HCT116 (cell line): ENCODE measurements around the gene ZNF248. TPM values are rescaled to one million over a fixed set of nuclear protein-coding genes. Genes with fewer than 3 reads are reported as not detected.

Source experiments
- ATAC-seq: fragments of 200-7000 bp; cut with Tn5 transposase; 2 replicates; pipeline ENCODE4 v1.9.1; 2020; ENCODE audit warnings: mild to moderate bottlenecking, moderate library complexity
- BruUV-seq: library from RNA; stranded (reverse); fragments of 400-500 nt; replicated peaks from 2 replicates; lab custom pipeline; 2021; lab: Mats Ljungman, UMichigan
- CTCF ChIA-PET: fragments of 300-600 bp; sonication (Branson Sonifier 250); formaldehyde crosslinking; loops from one replicate; lab custom pipeline; 2021; ENCODE audit warnings: antibody characterized with exemption; lab: Charles Lee
- POLR2A ChIA-PET: fragments of 300-600, 350-600 bp; sonication (Branson Sonifier 250); formaldehyde crosslinking; loops from one replicate; lab custom pipeline; 2021; ENCODE audit warnings: antibody characterized with exemption; lab: Charles Lee
- RAD21 ChIA-PET, 2 experiments: fragments of 300-600 bp; sonication (Branson Sonifier 250); formaldehyde crosslinking; loops; one replicate each; lab custom pipeline; 2023; ENCODE audit warnings: low total read pairs in 2 of 2; ENCODE audit not compliant: uncharacterized antibody in 2 of 2, unreplicated experiment in 2 of 2, low non-redundant PET in 1 of 2; lab: Charles Lee
- DNase-seq: peaks from one replicate; pipeline ENCODE4 v3.0.0-alpha.2; 2010; ENCODE audit warnings: low read depth, low spot score
- H2AFZ ChIP-seq: fragments of 200-600 bp; shearing (Covaris generic), sonication (generic); 2 replicates; pipeline ENCODE4 v1.6.1; 2017; ENCODE audit warnings: low read depth, mixed run types, mixed read lengths, antibody characterized with exemption, low read length; ENCODE audit not compliant: poor library complexity, severe bottlenecking
- H3K27ac ChIP-seq: 2 replicates; pipeline ENCODE4 v1.5.1; 2012; ENCODE audit warnings: low read depth, low read length
- H3K27me3 ChIP-seq: fragments of 200-600 bp; sonication (generic); 2 replicates; pipeline ENCODE4 v1.6.1; 2016; ENCODE audit warnings: mixed run types, low read length, mixed read lengths; ENCODE audit not compliant: insufficient read depth
- H3K36me3 ChIP-seq, 2 experiments: fragments of 200-500 bp in 1 of 2; fragments of 200-600 bp in 1 of 2; sonication (Bioruptor generic) in 1 of 2; sonication (generic) in 1 of 2; 2 replicates each; pipeline versions ENCODE4 v1.5.1 to v1.6.1; 2014 to 2016; ENCODE audit warnings: low read length in 2 of 2, inconsistent platforms in 1 of 2, mixed read lengths in 1 of 2, mixed run types in 1 of 2; ENCODE audit not compliant: insufficient read depth in 2 of 2, control insufficient read depth in 1 of 2
- H3K4me1 ChIP-seq, 2 experiments: fragments of 200-600 bp in 1 of 2; sonication (generic) in 1 of 2; 2 replicates each; pipeline versions ENCODE4 v1.5.1 to v1.6.1; 2012 to 2017; ENCODE audit warnings: low read length in 2 of 2, inconsistent platforms in 1 of 2, mild to moderate bottlenecking in 1 of 2, mixed read lengths in 1 of 2, mixed run types in 1 of 2, moderate library complexity in 1 of 2; ENCODE audit not compliant: insufficient read depth in 2 of 2, control insufficient read depth in 1 of 2
- H3K4me2 ChIP-seq: fragments of 200-600 bp; sonication (generic); 2 replicates; pipeline ENCODE4 v1.6.1; 2017; ENCODE audit warnings: mixed run types, low read length, mixed read lengths
- H3K4me3 ChIP-seq, 2 experiments: fragments of 200-600 bp in 1 of 2; sonication (generic) in 1 of 2; replicated peaks in 1 of 2; 2 replicates each; pipeline ENCODE4 v1.5.1; 2011 to 2016; ENCODE audit warnings: low read length in 2 of 2, control low read depth in 1 of 2, low read depth in 1 of 2, mild to moderate bottlenecking in 1 of 2, mixed read lengths in 1 of 2, mixed run types in 1 of 2
- H3K79me2 ChIP-seq: fragments of 200-600 bp; sonication (generic); 2 replicates; pipeline ENCODE4 v1.6.1; 2017; ENCODE audit warnings: mild to moderate bottlenecking, mixed run types, low read length, moderate library complexity, mixed read lengths; ENCODE audit not compliant: insufficient read depth
- H3K9ac ChIP-seq: fragments of 200-600 bp; sonication (generic); 2 replicates; pipeline ENCODE4 v1.6.1; 2016; ENCODE audit warnings: low read length, mixed read lengths
- H3K9me2 ChIP-seq: fragments of 200-600 bp; sonication (generic), shearing (Covaris generic); 2 replicates; pipeline ENCODE4 v1.6.1; 2017; ENCODE audit warnings: mixed run types, mild to moderate bottlenecking, moderate library complexity; ENCODE audit not compliant: insufficient read depth
- H3K9me3 ChIP-seq, 2 experiments: fragments of 200-500 bp in 1 of 2; fragments of 200-600 bp in 1 of 2; sonication (Bioruptor generic) in 1 of 2; sonication (generic) in 1 of 2; 2 replicates each; pipeline ENCODE4 v1.6.1; 2014 to 2017; ENCODE audit warnings: low read length in 2 of 2, mixed read lengths in 2 of 2, inconsistent platforms in 1 of 2, low read depth in 1 of 2, mild to moderate bottlenecking in 1 of 2, mixed run types in 1 of 2, moderate library complexity in 1 of 2; ENCODE audit not compliant: control insufficient read depth in 1 of 2, insufficient read depth in 1 of 2
- H4K20me1 ChIP-seq: fragments of 200-600 bp; sonication (generic), shearing (Covaris generic); 2 replicates; pipeline ENCODE4 v1.6.1; 2017; ENCODE audit warnings: mixed run types, mild to moderate bottlenecking, moderate library complexity; ENCODE audit not compliant: insufficient read depth
- CBX3 ChIP-seq: IDR thresholded peaks from 2 replicates; pipeline ENCODE4 v1.6.1; 2012; ENCODE audit warnings: low read depth
- ELF1 ChIP-seq: IDR thresholded peaks from 2 replicates; pipeline ENCODE4 v1.6.1; 2012; ENCODE audit warnings: low read depth, borderline replicate concordance
- EZH2phosphoT487 ChIP-seq: fragments of 200-600 bp; IDR thresholded peaks from 2 replicates; pipeline ENCODE4 v1.6.1; 2018; ENCODE audit warnings: antibody characterized with exemption, borderline replicate concordance
- JUND ChIP-seq: IDR thresholded peaks from 2 replicates; pipeline ENCODE4 v1.6.1; 2012
- POLR2A ChIP-seq: IDR thresholded peaks from 2 replicates; pipeline ENCODE4 v1.7.0; 2011; ENCODE audit warnings: borderline replicate concordance; ENCODE audit not compliant: insufficient read depth, insufficient read length; ENCODE audit errors: extremely low read depth
- RAD21 ChIP-seq: IDR thresholded peaks from 2 replicates; pipeline ENCODE4 v1.6.1; 2012; ENCODE audit warnings: low read depth, mild to moderate bottlenecking
- SP1 ChIP-seq: IDR thresholded peaks from 2 replicates; pipeline ENCODE4 v1.6.1; 2012; ENCODE audit warnings: low read depth
- SRF ChIP-seq: IDR thresholded peaks from 2 replicates; pipeline ENCODE4 v1.6.1; 2012; ENCODE audit warnings: low read depth
- TCF7L2 ChIP-seq: IDR thresholded peaks from 2 replicates; pipeline ENCODE4 v1.7.0; 2011; ENCODE audit warnings: borderline replicate concordance, inconsistent platforms; ENCODE audit not compliant: insufficient read depth, insufficient read length; ENCODE audit errors: extremely low read depth
- YY1 ChIP-seq: IDR thresholded peaks from 2 replicates; pipeline ENCODE4 v1.6.1; 2011; ENCODE audit warnings: low read length, low read depth, moderate library complexity, mild to moderate bottlenecking; ENCODE audit not compliant: insufficient replicate concordance; ENCODE audit errors: extremely low read depth
- ZFX ChIP-seq: fragments of 450-650 bp; IDR thresholded peaks from 2 replicates; pipeline ENCODE4 v1.6.1; 2017
- intact Hi-C: fragments of 100-400 bp; cut with micrococcal nuclease; formaldehyde crosslinking; loops from 2 replicates; pipeline ENCODE4 v1.10.0; 2022
- total RNA-seq: library from RNA; stranded (reverse); gene quantifications from one replicate; pipeline ENCODE4 v1.2.1, GENCODE V29; 2021; ENCODE audit not compliant: unreplicated experiment
- TF ChIP-seq, protein P1 (sequence below): IDR thresholded peaks from 2 replicates; pipeline ENCODE4 v1.6.1; 2011; ENCODE audit warnings: mild to moderate bottlenecking, low read length, moderate library complexity; ENCODE audit not compliant: insufficient replicate concordance; ENCODE audit errors: extremely low read depth
- TF ChIP-seq, protein P2 (sequence below): IDR thresholded peaks from 2 replicates; pipeline ENCODE4 v1.6.1; 2012
- TF ChIP-seq, protein P3 (sequence below), 3 experiments: fragments of 200-600 bp in 1 of 3; sonication (generic) in 1 of 3; IDR thresholded peaks in 2 of 3; conservative IDR thresholded peaks in 1 of 3; 2 replicates each; pipeline ENCODE4 v1.5.1; 2012 to 2017; ENCODE audit warnings: low read depth in 2 of 3, low read length in 2 of 3, antibody characterized with exemption in 1 of 3, borderline replicate concordance in 1 of 3, control low read depth in 1 of 3, mild to moderate bottlenecking in 1 of 3, mixed read lengths in 1 of 3, mixed run types in 1 of 3, moderate library complexity in 1 of 3; ENCODE audit not compliant: insufficient read depth in 1 of 3
- TF ChIP-seq, protein P4 (sequence below): IDR thresholded peaks from 2 replicates; pipeline ENCODE4 v1.6.1; 2012

Gene ZNF248
- total RNA-seq, 1 experiment from 2014 or later = 6.2 TPM

DNA sequence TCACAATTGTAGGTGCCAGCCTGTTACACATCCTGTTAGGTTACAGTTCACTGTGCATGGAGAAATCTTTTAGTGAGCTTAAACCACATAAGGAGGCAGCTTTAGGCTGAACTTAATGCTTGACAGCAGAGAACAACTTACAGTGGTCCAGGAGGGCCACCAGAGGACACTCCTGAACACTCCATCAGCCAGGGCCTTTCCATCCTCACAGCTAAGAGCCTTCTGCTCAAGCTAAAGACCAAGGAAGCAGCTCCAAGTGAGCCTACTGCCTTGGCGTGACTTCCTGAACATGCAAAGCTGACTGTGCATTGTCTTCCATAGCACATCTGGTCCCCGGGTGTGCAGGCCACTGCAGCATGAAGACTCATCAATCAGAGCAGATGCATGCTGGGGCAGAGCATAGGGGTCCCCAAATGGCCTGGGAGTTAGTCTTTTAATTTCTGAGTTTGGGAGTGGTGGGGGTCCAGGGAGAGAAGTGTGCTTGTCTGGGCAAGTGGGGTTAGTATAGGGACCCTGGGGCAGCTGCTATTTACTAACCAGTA, 105.0 kb downstream of the ZNF248 start:
- no peaks in the 10 kb centered on the region for H3K9me2 ChIP-seq
- no peaks in the 10 kb centered on the region for H3K79me2 ChIP-seq
- POLR2A ChIA-PET = no interaction called here
- H3K4me1 ChIP-seq = no peaks in the 10 kb centered on the region
- H3K4me3 ChIP-seq = no peak overlapping the region
- no peak for ATAC-seq
- no peak for DNase-seq
- no TSS peak for BruUV-seq
- no peaks in the 10 kb centered on the region for H4K20me1 ChIP-seq
- RAD21 ChIA-PET = no interaction called here
- CTCF ChIA-PET = no interaction called here
- no peak overlapping the region for H3K4me2 ChIP-seq
- H3K27me3 ChIP-seq = no peaks in the 10 kb centered on the region
- intact Hi-C loops = loop anchor here (10.0 kb wide), 1 partner anchor 868 kb away; no protein-coding TSS in a partner anchor
- H3K9me3 ChIP-seq = no peaks in the 10 kb centered on the region
- H2AFZ ChIP-seq = no peak overlapping the region
- H3K36me3 ChIP-seq = no peaks in the 10 kb centered on the region
- no peak for TF ChIP-seq SP1
- no peak for TF ChIP-seq YY1
- no peak for TF ChIP-seq ELF1
- no peak for TF ChIP-seq CBX3
- no peak overlapping the region for H3K9ac ChIP-seq
- H3K27ac ChIP-seq = no peak overlapping the region

DNA sequence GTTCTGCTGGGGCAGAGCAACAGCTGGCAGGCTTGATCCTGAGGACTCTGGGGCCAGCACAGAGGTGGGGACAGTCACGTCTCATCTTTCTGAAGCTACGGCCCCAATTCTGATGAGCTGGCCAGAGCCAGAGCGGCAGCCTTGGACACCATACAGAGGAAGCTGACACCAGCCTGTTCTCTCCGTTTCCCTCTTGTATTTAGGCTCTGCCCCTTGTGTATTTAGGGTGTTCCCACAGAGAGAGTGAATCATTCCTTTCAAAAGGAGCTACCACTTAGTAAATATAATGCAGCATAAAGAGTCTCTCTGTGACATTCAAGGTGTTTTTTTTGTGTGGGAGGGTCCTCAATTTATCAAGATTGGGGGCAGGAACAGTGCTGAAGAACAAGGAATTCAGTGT, 109.2 kb downstream of the ZNF248 start:
- no peak overlapping the region for H2AFZ ChIP-seq
- no TSS peak for BruUV-seq
- ChIA-PET RAD21 (no interaction called here), POLR2A (no interaction called here), CTCF (no interaction called here)
- no peak for ATAC-seq
- no peaks in the 10 kb centered on the region for H3K27me3 ChIP-seq
- no peaks in the 10 kb centered on the region for H3K9me3 ChIP-seq
- no peak for DNase-seq
- H3K4me2 ChIP-seq = no peak overlapping the region
- H4K20me1 ChIP-seq = no peaks in the 10 kb centered on the region
- intact Hi-C loops = no loop called here
- no peak overlapping the region for H3K27ac ChIP-seq
- no peak overlapping the region for H3K4me3 ChIP-seq
- H3K9me2 ChIP-seq = no peaks in the 10 kb centered on the region
- H3K4me1 ChIP-seq = no peaks in the 10 kb centered on the region
- H3K79me2 ChIP-seq = no peaks in the 10 kb centered on the region
- no peaks in the 10 kb centered on the region for H3K36me3 ChIP-seq
- H3K9ac ChIP-seq = no peak overlapping the region
- TF ChIP-seq EZH2phosphoT487 = no peak
- no peak for TF ChIP-seq RAD21
- TF ChIP-seq JUND = no peak
- no peak for TF ChIP-seq TCF7L2
- TF ChIP-seq, protein P1, sequence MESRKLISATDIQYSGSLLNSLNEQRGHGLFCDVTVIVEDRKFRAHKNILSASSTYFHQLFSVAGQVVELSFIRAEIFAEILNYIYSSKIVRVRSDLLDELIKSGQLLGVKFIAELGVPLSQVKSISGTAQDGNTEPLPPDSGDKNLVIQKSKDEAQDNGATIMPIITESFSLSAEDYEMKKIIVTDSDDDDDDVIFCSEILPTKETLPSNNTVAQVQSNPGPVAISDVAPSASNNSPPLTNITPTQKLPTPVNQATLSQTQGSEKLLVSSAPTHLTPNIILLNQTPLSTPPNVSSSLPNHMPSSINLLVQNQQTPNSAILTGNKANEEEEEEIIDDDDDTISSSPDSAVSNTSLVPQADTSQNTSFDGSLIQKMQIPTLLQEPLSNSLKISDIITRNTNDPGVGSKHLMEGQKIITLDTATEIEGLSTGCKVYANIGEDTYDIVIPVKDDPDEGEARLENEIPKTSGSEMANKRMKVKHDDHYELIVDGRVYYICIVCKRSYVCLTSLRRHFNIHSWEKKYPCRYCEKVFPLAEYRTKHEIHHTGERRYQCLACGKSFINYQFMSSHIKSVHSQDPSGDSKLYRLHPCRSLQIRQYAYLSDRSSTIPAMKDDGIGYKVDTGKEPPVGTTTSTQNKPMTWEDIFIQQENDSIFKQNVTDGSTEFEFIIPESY = no peak
- TF ChIP-seq POLR2A = no peak
- TF ChIP-seq SRF = no peak
- TF ChIP-seq, protein P2, sequence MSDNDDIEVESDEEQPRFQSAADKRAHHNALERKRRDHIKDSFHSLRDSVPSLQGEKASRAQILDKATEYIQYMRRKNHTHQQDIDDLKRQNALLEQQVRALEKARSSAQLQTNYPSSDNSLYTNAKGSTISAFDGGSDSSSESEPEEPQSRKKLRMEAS = no peak
- TF ChIP-seq, protein P3, sequence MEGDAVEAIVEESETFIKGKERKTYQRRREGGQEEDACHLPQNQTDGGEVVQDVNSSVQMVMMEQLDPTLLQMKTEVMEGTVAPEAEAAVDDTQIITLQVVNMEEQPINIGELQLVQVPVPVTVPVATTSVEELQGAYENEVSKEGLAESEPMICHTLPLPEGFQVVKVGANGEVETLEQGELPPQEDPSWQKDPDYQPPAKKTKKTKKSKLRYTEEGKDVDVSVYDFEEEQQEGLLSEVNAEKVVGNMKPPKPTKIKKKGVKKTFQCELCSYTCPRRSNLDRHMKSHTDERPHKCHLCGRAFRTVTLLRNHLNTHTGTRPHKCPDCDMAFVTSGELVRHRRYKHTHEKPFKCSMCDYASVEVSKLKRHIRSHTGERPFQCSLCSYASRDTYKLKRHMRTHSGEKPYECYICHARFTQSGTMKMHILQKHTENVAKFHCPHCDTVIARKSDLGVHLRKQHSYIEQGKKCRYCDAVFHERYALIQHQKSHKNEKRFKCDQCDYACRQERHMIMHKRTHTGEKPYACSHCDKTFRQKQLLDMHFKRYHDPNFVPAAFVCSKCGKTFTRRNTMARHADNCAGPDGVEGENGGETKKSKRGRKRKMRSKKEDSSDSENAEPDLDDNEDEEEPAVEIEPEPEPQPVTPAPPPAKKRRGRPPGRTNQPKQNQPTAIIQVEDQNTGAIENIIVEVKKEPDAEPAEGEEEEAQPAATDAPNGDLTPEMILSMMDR (IDR thresholded peaks at IDR 0.05 in 2 of 3, conservative IDR thresholded peaks at IDR 0.05 in 1 of 3; ENCODE audit: borderline replicate concordance in 1 of 3, insufficient read depth in 1 of 3, low read depth in 2 of 3, low read length in 2 of 3) = no peak
- TF ChIP-seq, protein P4, sequence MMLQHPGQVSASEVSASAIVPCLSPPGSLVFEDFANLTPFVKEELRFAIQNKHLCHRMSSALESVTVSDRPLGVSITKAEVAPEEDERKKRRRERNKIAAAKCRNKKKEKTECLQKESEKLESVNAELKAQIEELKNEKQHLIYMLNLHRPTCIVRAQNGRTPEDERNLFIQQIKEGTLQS = no peak
- no peak for TF ChIP-seq ZFX
